ENCODE results near the gene TM9SF4. TPM values are rescaled to one million over a fixed set of nuclear protein-coding genes. Genes with fewer than 3 reads are reported as not detected.

TM9SF4 gene
- total RNA-seq, 1 donor from 2014 or later = 46.0 TPM

DNA sequence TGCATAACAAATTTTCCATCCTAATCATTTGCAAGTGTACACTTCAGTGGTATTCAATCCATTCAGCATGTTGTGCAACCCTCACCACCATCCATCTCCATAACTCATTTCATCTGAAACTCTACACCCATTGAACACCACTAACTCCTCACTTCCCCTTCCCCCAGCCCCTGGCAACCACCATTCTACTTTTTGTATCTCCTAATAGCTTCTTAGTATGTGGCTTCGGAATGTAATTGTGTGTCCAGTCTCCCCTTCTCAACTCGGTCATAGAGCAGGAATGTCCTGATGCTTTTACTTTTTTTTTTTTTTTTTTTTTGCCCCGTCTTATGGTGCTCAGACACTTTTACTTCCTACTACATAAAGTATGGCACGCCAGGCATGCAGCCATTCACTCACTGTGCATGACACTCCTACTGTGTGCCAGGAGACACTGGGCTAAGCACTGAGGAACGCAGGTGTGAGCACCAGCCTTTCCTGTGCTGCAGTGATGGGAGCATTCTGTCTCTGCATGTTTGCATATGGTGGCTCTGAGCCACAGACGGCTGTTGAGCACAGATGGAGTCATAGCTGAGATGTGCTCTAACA, 42.2 kb upstream of the TM9SF4 start:
- no peak overlapping the region for H3K4me3 Mint-ChIP-seq (ENCODE audit: unreplicated experiment)
- H3K36me3 Mint-ChIP-seq (ENCODE audit: low read depth, unreplicated experiment) = no peaks in the 10 kb centered on the region
- peaks cover 3% of the 10 kb centered on the region for H3K4me1 Mint-ChIP-seq (ENCODE audit: unreplicated experiment)
- H3K9me3 Mint-ChIP-seq (ENCODE audit: unreplicated experiment) = no peaks in the 10 kb centered on the region
- H3K27me3 Mint-ChIP-seq (ENCODE audit: unreplicated experiment) = peaks cover 2% of the 10 kb centered on the region
- H3K27ac Mint-ChIP-seq (ENCODE audit: unreplicated experiment) = no peak overlapping the region
- DNase-seq (ENCODE audit: low spot score) = no peak
- TF ChIP-seq, protein P1, sequence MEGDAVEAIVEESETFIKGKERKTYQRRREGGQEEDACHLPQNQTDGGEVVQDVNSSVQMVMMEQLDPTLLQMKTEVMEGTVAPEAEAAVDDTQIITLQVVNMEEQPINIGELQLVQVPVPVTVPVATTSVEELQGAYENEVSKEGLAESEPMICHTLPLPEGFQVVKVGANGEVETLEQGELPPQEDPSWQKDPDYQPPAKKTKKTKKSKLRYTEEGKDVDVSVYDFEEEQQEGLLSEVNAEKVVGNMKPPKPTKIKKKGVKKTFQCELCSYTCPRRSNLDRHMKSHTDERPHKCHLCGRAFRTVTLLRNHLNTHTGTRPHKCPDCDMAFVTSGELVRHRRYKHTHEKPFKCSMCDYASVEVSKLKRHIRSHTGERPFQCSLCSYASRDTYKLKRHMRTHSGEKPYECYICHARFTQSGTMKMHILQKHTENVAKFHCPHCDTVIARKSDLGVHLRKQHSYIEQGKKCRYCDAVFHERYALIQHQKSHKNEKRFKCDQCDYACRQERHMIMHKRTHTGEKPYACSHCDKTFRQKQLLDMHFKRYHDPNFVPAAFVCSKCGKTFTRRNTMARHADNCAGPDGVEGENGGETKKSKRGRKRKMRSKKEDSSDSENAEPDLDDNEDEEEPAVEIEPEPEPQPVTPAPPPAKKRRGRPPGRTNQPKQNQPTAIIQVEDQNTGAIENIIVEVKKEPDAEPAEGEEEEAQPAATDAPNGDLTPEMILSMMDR (IDR thresholded peaks at IDR 0.05; ENCODE audit: unreplicated experiment) = no peak

DNA sequence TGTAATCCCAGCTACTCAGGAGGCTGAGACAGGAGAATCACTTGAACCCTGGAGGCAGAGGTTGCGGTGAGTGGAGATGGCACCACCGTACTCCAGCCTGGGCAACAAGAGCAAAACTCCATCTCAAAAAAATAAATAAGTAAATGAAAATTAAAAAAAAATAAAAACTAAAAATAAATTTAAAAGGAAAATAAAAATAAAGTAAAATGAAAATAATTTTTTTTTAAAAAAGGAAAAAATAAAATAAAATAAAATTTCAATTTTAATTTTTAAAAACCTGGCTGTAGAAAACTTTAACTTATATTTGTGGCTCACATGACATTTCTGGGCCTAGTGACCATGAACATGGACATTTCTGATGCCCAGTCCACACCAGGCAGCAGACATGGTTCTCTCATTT, 41.3 kb upstream of the TM9SF4 start:
- no peaks in the 10 kb centered on the region for H3K9me3 Mint-ChIP-seq (ENCODE audit: unreplicated experiment)
- H3K4me3 Mint-ChIP-seq (ENCODE audit: unreplicated experiment) = no peak overlapping the region
- H3K27me3 Mint-ChIP-seq (ENCODE audit: unreplicated experiment) = peaks cover 4% of the 10 kb centered on the region
- TF ChIP-seq, protein P1 (IDR thresholded peaks at IDR 0.05; ENCODE audit: unreplicated experiment) = no peak
- H3K4me1 Mint-ChIP-seq (ENCODE audit: unreplicated experiment) = no peaks in the 10 kb centered on the region
- H3K27ac Mint-ChIP-seq (ENCODE audit: unreplicated experiment) = no peak overlapping the region
- no peaks in the 10 kb centered on the region for H3K36me3 Mint-ChIP-seq (ENCODE audit: low read depth, unreplicated experiment)
- no peak for DNase-seq (ENCODE audit: low spot score)

DNA sequence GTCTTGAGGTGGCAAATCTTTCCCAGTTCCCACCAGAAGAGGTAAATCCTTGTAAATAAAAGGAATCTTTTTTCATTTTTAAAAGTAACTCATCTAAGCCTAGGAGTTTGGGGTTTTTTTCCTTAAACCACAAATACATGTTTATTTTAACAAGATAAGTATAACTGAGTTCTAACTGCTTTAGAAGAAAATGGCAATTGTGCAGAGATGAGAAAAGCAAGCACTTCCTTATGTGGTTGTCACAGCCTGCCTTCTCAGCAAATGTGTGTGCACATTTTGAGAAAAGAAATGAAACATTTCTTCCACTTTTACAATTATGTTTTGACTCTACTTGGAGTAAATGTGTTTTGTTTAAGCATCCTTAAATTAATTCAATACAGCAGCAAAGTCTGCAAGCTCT, 39.8 kb upstream of the TM9SF4 start:
- H3K4me1 Mint-ChIP-seq (ENCODE audit: unreplicated experiment) = no peaks in the 10 kb centered on the region
- H3K27me3 Mint-ChIP-seq (ENCODE audit: unreplicated experiment) = peaks cover 7% of the 10 kb centered on the region
- H3K27ac Mint-ChIP-seq (ENCODE audit: unreplicated experiment) = no peak overlapping the region
- H3K36me3 Mint-ChIP-seq (ENCODE audit: low read depth, unreplicated experiment) = no peaks in the 10 kb centered on the region
- TF ChIP-seq, protein P1 (IDR thresholded peaks at IDR 0.05; ENCODE audit: unreplicated experiment) = no peak
- no peak for DNase-seq (ENCODE audit: low spot score)
- no peak overlapping the region for H3K4me3 Mint-ChIP-seq (ENCODE audit: unreplicated experiment)
- H3K9me3 Mint-ChIP-seq (ENCODE audit: unreplicated experiment) = no peaks in the 10 kb centered on the region

DNA sequence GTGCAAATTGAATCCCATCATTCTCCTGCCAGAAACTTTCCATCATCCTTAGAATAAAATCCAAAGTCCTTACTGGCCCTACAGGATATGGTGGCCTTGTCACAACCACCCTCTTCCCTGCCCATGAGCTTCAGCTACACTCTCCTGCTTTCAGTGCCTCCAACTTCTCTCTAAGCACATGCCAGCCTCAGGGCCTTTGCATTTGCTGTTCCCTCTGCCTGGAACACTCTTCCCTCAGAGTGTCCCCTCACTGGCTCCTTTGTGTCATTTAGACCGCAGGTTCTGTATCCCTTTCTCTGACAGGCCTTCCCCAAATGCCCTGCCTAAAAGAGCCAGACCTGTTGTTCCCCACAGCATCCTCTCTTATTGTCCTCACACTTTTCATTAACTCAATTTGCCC, 39.2 kb upstream of the TM9SF4 start:
- H3K9me3 Mint-ChIP-seq (ENCODE audit: unreplicated experiment) = no peaks in the 10 kb centered on the region
- H3K4me1 Mint-ChIP-seq (ENCODE audit: unreplicated experiment) = no peaks in the 10 kb centered on the region
- TF ChIP-seq, protein P1 (IDR thresholded peaks at IDR 0.05; ENCODE audit: unreplicated experiment) = no peak
- DNase-seq (ENCODE audit: low spot score) = no peak
- no peak overlapping the region for H3K27ac Mint-ChIP-seq (ENCODE audit: unreplicated experiment)
- no peak overlapping the region for H3K4me3 Mint-ChIP-seq (ENCODE audit: unreplicated experiment)
- H3K27me3 Mint-ChIP-seq (ENCODE audit: unreplicated experiment) = peaks cover 7% of the 10 kb centered on the region
- H3K36me3 Mint-ChIP-seq (ENCODE audit: low read depth, unreplicated experiment) = no peaks in the 10 kb centered on the region

DNA sequence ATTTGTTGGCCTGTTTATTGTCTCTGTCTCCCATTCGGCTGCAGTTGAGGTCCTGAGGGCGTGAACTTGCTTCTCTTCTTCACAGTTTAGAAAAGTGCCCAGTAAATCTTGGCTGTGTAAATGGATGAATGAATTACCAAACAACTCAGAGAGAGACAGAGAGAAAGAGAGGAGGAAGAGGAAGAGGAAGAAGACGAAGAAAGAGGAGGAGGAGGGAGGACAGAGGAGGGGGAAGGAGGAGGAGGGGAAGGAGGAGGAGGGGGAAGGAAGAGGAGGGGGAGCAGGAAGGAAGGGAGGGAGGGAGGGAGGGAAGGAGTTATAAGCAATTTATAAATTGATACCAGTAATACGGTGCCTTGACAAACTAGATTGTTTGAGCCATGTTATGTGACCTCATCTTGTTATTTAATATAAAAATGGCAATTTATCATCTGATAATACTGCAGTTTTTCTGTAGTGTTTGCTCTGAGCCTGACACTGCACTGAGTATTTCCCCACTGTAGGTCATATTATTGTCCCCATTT, 38.8 kb upstream of the TM9SF4 start:
- TF ChIP-seq, protein P1 (IDR thresholded peaks at IDR 0.05; ENCODE audit: unreplicated experiment) = no peak
- DNase-seq (ENCODE audit: low spot score) = no peak
- Mint-ChIP-seq H3K4me3 (ENCODE audit: unreplicated experiment) (no peak overlapping the region), H3K36me3 (ENCODE audit: low read depth, unreplicated experiment) (no peaks in the 10 kb centered on the region), H3K27me3 (ENCODE audit: unreplicated experiment) (peaks cover 8% of the 10 kb centered on the region), H3K4me1 (ENCODE audit: unreplicated experiment) (no peaks in the 10 kb centered on the region), H3K9me3 (ENCODE audit: unreplicated experiment) (no peaks in the 10 kb centered on the region), H3K27ac (ENCODE audit: unreplicated experiment) (no peak overlapping the region)
